ENCODE data around the gene ACTG2.

ACTG2 gene

DNA sequence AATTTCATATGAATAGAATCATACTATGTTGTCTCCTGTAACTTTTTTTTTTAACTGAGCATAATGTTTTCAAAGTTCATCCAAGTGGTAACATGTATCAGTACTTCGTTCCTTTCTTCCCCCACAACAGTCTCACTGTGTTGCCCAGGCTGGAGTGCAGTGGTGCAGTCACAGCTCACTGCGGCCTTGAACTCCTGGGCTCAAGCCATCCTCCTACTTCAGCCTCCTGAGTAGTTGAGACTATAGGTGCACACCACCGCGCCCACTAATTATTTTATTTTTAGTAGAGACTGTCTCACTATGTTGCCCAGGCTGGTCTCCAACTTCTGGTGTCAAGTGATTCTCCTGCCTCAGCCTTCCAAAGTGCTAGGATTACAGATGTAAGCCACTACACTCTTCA lies 68.5 kb downstream of the ACTG2 start:
- Histone ChIP-seq H3K4me3 (ENCODE audit: low read depth in 1 of 2, low read length in 2 of 2) (no peak overlapping the region), H3K27me3 (ENCODE audit: insufficient read depth, low read length, poor library complexity) (no peaks in the 10 kb centered on the region), H4K20me1 (ENCODE audit: insufficient read depth, low read length) (no peaks in the 10 kb centered on the region), H3K9me3 (ENCODE audit: insufficient read depth, low read length, severe bottlenecking) (peaks cover 5% of the 10 kb centered on the region), H3K9ac (ENCODE audit: low read depth, low read length) (no peak overlapping the region), H3K4me2 (ENCODE audit: insufficient read depth, low read length) (no peak overlapping the region), H3K79me2 (ENCODE audit: insufficient read depth, low read length) (no peaks in the 10 kb centered on the region), H3K36me3 (ENCODE audit: insufficient read depth, low read length) (peaks cover 35% of the 10 kb centered on the region), H3K4me1 (ENCODE audit: insufficient read depth, low read length) (no peaks in the 10 kb centered on the region), H3K27ac (ENCODE audit: low read length) (no peak overlapping the region), H2AFZ (ENCODE audit: low read depth, low read length) (no peak overlapping the region)
- ATAC-seq (ENCODE audit: insufficient read depth, low read depth) (no peak; the same call in 2 of the 3 replicates), DNase-seq (no peak)
- no peak for TF ChIP-seq CTCF (IDR thresholded peaks at IDR 0.05; ENCODE audit: borderline replicate concordance, extremely low read depth, low read length, poor library complexity, severe bottlenecking)
- no peak for TF ChIP-seq EZH2 (IDR thresholded peaks at IDR 0.05; ENCODE audit: borderline replicate concordance, low read depth, low read length, severe bottlenecking)

DNA sequence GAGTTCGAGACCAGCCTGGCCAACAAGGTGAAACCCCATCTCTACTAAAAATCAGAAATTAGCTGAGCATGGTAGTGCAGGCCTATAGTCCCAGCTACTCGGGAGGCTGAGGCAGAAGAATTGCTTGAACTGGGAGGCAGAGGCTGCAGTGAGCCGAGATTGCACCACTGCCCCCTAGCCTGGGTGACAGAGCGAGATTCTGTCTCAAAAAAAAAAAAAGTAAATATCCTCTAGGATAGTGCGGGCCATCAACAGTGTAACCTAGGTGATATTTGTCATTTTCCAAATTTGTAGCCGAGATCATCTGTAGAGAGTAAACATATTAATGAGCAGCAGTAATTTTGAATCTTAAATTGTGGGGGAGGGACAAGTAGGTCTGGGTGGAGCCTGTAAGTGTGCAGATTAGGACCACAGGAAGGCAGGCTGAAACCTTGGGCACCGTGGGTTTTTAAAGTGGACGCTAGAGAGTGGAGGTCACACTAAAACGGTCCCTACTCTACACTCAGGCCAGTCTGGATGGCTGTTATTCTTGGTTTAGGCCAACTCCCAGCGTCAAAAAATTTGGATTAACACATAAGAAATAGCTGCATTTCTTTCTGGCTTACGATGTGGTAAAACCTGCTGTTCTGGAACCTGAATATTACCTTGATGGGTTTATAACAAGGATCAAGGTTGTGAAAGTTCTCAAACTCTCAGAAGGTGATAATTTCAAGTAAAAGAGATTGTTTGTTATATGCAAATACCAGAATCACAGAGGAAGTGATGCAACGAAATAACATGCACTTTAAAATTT lies 69.2 kb downstream of the ACTG2 start:
- Histone ChIP-seq H3K9me3 (ENCODE audit: insufficient read depth, low read length, severe bottlenecking) (peaks cover 5% of the 10 kb centered on the region), H3K4me3 (ENCODE audit: low read depth in 1 of 2, low read length in 2 of 2) (no peak overlapping the region), H3K4me1 (ENCODE audit: insufficient read depth, low read length) (no peaks in the 10 kb centered on the region), H3K27me3 (ENCODE audit: insufficient read depth, low read length, poor library complexity) (no peaks in the 10 kb centered on the region), H3K27ac (ENCODE audit: low read length) (no peak overlapping the region), H3K36me3 (ENCODE audit: insufficient read depth, low read length) (peaks cover 27% of the 10 kb centered on the region), H2AFZ (ENCODE audit: low read depth, low read length) (no peak overlapping the region), H3K4me2 (ENCODE audit: insufficient read depth, low read length) (no peak overlapping the region), H4K20me1 (ENCODE audit: insufficient read depth, low read length) (no peaks in the 10 kb centered on the region), H3K79me2 (ENCODE audit: insufficient read depth, low read length) (no peaks in the 10 kb centered on the region), H3K9ac (ENCODE audit: low read depth, low read length) (no peak overlapping the region)
- no peak for TF ChIP-seq CTCF (IDR thresholded peaks at IDR 0.05; ENCODE audit: borderline replicate concordance, extremely low read depth, low read length, poor library complexity, severe bottlenecking)
- no peak for TF ChIP-seq EZH2 (IDR thresholded peaks at IDR 0.05; ENCODE audit: borderline replicate concordance, low read depth, low read length, severe bottlenecking)
- ATAC-seq (ENCODE audit: insufficient read depth, low read depth) = no peak
- no peak for DNase-seq

- Histone ChIP-seq H3K4me1 (ENCODE audit: insufficient read depth, low read length) (no peaks in the 10 kb centered on the region), H3K9ac (ENCODE audit: low read depth, low read length) (no peak overlapping the region), H2AFZ (ENCODE audit: low read depth, low read length) (no peak overlapping the region), H3K36me3 (ENCODE audit: insufficient read depth, low read length) (peaks cover 22% of the 10 kb centered on the region), H3K9me3 (ENCODE audit: insufficient read depth, low read length, severe bottlenecking) (peaks cover 5% of the 10 kb centered on the region), H3K4me3 (ENCODE audit: low read depth in 1 of 2, low read length in 2 of 2) (no peak overlapping the region), H3K79me2 (ENCODE audit: insufficient read depth, low read length) (no peaks in the 10 kb centered on the region), H4K20me1 (ENCODE audit: insufficient read depth, low read length) (no peaks in the 10 kb centered on the region), H3K4me2 (ENCODE audit: insufficient read depth, low read length) (no peak overlapping the region), H3K27me3 (ENCODE audit: insufficient read depth, low read length, poor library complexity) (no peaks in the 10 kb centered on the region), H3K27ac (ENCODE audit: low read length) (no peak overlapping the region)
- ATAC-seq (ENCODE audit: insufficient read depth, low read depth) (no peak), DNase-seq (no peak)
- no peak for TF ChIP-seq CTCF (IDR thresholded peaks at IDR 0.05; ENCODE audit: borderline replicate concordance, extremely low read depth, low read length, poor library complexity, severe bottlenecking)
- no peak for TF ChIP-seq EZH2 (IDR thresholded peaks at IDR 0.05; ENCODE audit: borderline replicate concordance, low read depth, low read length, severe bottlenecking)
Observed at GRCh38 chr2:73962798-73963197, 70.0 kb downstream of the ACTG2 start.
